Measurements from ENCODE around the gene HNF1B.
A peak's percentile ranks its signal among the peaks of the same experiment; 100 is the strongest.
"Not testable (repeated sequence)": the region's sequence is repeated elsewhere in the genome, so short reads cannot be mapped to it uniquely, and the experiment has no call there.

Gene HNF1B

GRCh38 chr17:37744961-37745800 is at the start of gene HNF1B:
HNF1B (minus strand) TSS chr17:37745059; CDS start chr17:37744884, 175 bp downstream.
- no peak for DNase-seq

GRCh38 chr17:37792787-37793186 is 47.9 kb upstream of the HNF1B start:
- DNase-seq = no peak

GRCh38 chr17:37791447-37792399 is 46.9 kb upstream of the HNF1B start:
- DNase-seq = no peak

- no peak for DNase-seq
Observed at GRCh38 chr17:37789771-37790541, 45.1 kb upstream of the HNF1B start.

GRCh38 chr17:37789021-37789565 is 44.2 kb upstream of the HNF1B start:
- no peak for DNase-seq

GRCh38 chr17:37788526-37788925 is 43.7 kb upstream of the HNF1B start:
- DNase-seq = no peak

- no peak for DNase-seq
Observed at GRCh38 chr17:37787055-37787757, 42.3 kb upstream of the HNF1B start.

- DNase-seq = no peak
Observed at GRCh38 chr17:37786481-37786880, 41.6 kb upstream of the HNF1B start.

GRCh38 chr17:37782460-37782859 is 37.6 kb upstream of the HNF1B start:
- not testable (repeated sequence) for DNase-seq

- no peak for DNase-seq
Observed at GRCh38 chr17:37781451-37781850, 36.6 kb upstream of the HNF1B start.

- DNase-seq = no peak
Observed at GRCh38 chr17:37779554-37779953, 34.7 kb upstream of the HNF1B start.

- no peak for DNase-seq
Observed at GRCh38 chr17:37774504-37774903, 29.6 kb upstream of the HNF1B start.

- no peak for DNase-seq
Observed at GRCh38 chr17:37772982-37773381, 28.1 kb upstream of the HNF1B start.

- DNase-seq = peak; percentile 17
Observed at GRCh38 chr17:37770631-37771518, 26.0 kb upstream of the HNF1B start.

- no peak for DNase-seq
Observed at GRCh38 chr17:37769050-37769449, 24.2 kb upstream of the HNF1B start.

- DNase-seq = no peak
Observed at GRCh38 chr17:37768438-37768837, 23.6 kb upstream of the HNF1B start.

GRCh38 chr17:37766971-37767370 is 22.1 kb upstream of the HNF1B start:
- no peak for DNase-seq

GRCh38 chr17:37764383-37764782 is 19.5 kb upstream of the HNF1B start:
- DNase-seq = no peak

GRCh38 chr17:37762666-37763065 is 17.8 kb upstream of the HNF1B start:
- no peak for DNase-seq

GRCh38 chr17:37761961-37762360 is 17.1 kb upstream of the HNF1B start:
- DNase-seq = no peak

GRCh38 chr17:37761059-37761458 is 16.2 kb upstream of the HNF1B start:
- DNase-seq = no peak

Data from activated CD8-positive, alpha-beta memory T cell treated with anti-CD3 and anti-CD28 coated beads, Interleukin-2, amount 50 U/mL, for 4 hours (primary cell).